HS-5 (cell line): ENCODE measurements around the gene UBXN11.
"Not testable (repeated sequence)": the region's sequence is repeated elsewhere in the genome, so short reads cannot be mapped to it uniquely, and the experiment has no call there.

Experiments used
- DNase-seq: peaks from one replicate; pipeline ENCODE4 v3.0.0-alpha.2; 2012; ENCODE audit warnings: low read depth

Gene UBXN11

GRCh38 chr1:26305667-26306289, 658 bp downstream of the UBXN11 start:
- no peak for DNase-seq

GRCh38 chr1:26302733-26303405, 3.6 kb downstream of the UBXN11 start:
- DNase-seq = peak; percentile 70

DNA sequence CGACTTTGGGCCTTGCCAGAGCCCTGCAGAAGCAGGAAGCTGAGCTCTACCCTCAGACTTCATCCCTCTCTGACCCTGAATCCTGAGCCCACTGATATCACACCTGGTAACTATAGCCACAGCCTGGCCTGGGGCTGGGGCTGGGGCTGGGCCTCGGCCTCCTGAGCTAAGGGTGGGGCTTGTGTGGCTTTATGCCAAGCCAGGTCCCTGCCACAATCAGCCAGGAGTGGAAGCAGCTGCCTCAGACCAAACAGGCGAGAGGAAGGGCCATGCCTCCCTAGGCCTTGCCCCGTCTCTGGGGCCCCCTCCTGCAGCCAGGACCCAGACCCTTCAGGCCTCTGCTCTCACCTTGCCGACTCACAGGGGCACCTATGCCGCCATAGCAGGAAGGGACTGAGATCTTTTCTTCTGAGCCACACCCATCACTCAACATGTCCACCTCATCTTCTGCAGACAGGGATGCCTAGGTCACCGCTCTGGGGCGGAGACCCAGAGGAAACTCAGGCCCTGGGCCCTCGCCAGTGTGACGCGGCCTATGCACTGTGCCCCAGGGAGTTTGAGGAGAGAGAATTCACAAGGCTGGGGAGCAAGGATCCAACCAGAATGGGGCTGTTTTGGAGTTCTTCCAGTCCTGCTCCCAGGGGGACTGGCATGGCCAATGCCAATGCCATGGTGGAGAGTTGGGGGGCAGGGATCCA, 5.7 kb downstream of the UBXN11 start:
- DNase-seq = no peak

DNA sequence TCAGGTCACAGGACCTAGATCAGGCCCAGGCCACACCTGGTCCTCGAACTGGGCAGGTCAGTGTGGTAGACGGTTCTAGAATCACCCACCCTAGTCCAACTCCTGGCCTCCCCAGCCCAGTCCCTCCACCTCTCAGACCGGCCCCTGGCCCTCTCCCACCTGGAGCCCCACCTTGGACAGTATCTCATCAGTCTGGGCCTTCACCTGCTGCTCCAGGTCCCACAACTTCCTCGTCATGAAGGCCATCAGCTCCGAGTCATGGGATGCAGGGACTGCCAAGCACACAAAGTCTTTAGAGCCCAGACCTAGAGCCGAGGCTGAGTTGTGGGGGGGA, 8.7 kb downstream of the UBXN11 start:
- DNase-seq = no peak

GRCh38 chr1:26297057-26297790, 9.2 kb downstream of the UBXN11 start:
- no peak for DNase-seq

DNA sequence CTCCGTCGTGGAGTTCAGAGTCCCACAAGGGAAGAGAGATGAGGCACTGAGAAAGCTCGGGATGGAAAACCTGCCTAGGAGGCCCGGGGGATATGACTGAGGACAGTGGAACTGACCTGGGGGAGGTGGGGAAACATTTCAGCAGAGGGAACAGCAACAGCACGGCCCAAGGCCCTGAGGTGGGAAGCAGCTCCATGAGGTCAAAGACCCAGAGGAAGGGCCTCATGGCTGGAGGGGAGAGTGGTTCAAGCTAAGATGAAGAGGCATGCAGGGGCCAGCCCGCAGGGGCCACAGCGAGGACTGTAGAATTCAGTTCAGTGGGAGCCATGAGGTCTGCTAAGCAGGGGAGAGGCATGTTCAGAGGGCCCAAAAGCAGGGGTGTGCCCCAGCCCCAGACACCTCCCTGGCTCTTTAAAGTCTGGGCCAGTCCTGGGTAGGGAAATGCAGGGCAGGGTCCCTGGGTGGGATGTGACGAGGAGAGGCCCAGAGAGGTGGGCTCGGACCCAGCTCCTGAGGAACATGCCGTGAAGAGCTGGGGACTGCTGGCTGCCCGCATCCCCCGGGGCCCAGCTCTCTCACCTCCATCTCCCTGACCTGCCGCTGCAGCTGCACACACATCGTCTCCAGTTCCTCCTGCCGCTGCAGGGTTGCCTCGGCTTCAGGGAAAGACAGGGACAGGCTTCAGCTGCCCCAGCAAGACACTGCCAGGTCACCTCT, 9.9 kb downstream of the UBXN11 start:
- no peak for DNase-seq

DNA sequence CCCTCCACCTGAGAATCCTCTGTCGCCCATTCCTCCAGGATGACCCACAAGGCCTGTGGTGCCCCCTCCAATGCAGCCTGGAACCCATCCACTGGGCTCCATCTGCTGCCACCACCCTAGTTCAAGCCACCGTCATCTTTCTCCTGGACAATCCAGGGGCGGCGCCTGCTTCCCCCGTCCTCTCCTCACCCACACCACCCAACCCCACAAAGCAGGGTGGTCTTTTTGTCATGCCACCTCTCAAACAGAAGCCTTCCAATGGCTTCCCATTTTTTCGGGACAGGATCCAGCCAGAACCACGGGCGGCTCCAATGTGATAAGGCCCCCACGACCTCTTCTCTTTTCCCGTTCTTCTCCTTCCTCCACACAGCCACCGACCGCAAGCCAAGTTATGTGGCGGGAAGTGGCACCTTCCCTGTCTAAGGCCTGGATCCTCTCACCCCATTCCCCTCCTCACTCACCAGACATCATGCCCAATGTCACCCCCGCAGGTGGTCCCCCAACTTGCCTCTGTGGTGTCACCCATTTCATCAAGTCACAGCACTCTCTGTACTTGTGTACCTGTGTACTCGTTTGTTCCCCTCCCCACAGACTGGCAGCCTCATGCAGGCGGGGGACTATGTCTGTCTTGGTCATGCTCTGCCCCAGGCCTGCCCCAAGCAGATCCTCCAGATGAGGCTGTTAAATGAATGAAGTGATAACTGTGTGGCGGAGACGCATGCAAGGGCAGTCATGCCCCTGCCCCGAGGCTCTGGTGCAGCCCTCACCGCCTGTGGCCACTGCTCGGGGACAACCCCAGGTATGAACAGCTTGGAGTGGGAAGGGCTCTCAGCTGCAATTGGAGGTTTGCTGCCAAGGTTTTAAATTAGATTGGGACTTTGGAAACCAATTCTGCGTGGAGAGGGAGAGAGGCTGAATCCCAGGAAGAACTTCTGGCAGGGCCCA, 11.0 kb downstream of the UBXN11 start:
- DNase-seq = no peak

DNA sequence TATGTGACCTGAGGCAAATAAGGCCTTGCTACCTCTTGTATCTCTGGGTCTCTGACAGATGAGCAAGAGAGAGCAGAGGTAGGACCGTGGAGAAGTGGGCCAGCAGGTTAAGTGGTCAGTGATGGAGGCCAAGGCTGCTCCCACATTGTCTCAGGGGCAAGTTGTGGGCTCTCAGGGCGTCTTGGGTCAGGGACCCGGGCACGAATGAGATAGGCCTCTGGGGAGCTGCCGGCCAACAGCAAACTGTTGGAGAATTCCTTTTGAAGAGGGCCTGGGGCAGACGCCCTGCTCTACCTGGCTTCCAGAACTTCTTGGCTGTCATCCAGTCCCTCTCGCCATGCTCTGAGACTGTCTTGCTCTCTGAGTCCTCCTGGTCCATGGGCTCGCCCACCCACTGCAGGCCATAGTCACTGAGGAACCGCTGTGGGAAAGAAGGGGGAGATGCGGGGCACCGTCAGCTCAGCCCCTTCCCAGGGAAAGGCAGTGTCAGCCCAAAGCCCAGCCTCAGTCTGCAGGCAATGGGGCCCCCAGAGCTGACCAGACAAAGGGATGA, 12.4 kb downstream of the UBXN11 start:
- DNase-seq = no peak

DNA sequence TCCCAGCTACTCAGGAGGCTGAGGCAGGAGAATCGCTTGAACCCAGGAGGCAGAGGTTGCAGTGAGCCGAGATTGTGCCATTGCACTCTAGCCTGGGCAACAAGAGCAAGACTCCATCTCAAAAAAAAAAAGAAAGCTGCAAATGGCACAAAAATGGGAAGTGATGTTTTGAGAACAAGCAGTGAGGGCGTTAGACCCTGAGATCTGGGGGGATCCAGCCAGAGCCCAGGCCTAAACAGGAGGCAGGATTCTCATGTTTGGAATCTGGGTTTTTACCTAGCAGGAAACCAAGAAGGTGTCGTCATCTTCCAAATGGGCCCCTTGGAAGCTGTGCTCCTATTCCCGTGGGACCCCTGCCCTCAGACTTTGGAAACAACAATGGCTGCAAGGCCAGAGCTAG, 13.7 kb downstream of the UBXN11 start:
- not testable (repeated sequence) for DNase-seq

DNA sequence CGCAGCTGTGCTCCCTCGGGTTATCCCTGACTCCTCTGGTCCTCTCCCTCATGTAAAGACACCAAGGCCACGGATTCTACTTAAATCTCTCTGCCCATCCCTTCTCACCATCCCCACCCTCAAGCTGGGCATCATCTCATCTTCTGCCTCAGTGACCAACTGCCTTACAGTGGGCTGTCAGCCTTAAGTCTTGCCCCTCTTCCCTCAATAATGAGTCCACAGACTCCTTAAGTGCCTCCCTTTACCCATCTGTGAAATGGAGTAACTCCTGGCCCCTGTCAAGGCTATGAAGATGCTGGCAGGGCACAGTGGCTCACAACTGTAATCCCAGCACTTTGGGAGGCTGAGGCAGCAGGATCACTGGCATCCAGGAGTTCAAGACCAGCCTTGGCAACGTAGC, 14.5 kb downstream of the UBXN11 start:
- no peak for DNase-seq

- no peak for DNase-seq
Observed at GRCh38 chr1:26291433-26291832, 15.0 kb downstream of the UBXN11 start.

GRCh38 chr1:26290882-26291261, 15.6 kb downstream of the UBXN11 start:
- no peak for DNase-seq

DNA sequence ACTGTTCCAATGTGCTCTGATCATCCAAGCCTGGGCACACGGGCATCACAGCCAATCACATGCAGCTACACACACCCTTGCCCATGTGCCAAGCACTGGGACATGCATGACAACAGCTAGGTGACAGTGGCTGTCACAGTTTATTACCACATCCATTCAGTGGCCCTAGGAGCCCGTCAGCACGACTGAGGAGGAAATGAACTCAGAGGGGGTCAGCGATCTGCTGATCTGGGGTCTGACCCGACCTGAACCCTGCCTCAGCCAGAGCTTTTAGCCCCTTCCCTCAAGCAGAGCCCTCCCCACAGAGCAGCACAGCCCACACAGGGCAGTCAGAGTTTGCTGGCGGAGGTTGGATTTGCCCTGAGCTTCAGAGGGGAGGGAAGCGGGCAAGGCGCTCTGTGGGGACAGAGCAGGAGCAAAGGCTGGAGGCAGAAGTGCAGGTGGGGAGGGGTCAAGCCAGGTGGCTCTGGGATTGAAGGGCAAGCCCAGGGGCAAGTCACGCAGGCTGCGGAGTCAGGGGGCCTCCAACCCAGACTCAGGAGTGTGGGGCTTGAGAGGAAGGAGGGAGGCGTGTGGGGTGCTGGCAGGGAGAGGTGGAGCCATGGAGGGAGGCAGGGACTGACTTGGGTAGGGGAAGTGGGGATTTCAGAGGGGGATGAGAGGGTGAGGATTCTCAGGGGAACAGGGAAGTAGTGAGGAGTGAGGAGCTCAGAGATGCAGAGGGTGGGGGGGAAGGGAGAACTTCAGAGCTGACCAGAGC, 16.1 kb downstream of the UBXN11 start:
- no peak for DNase-seq

- DNase-seq = no peak
Observed at GRCh38 chr1:26289158-26290059, 17.0 kb downstream of the UBXN11 start.

DNA sequence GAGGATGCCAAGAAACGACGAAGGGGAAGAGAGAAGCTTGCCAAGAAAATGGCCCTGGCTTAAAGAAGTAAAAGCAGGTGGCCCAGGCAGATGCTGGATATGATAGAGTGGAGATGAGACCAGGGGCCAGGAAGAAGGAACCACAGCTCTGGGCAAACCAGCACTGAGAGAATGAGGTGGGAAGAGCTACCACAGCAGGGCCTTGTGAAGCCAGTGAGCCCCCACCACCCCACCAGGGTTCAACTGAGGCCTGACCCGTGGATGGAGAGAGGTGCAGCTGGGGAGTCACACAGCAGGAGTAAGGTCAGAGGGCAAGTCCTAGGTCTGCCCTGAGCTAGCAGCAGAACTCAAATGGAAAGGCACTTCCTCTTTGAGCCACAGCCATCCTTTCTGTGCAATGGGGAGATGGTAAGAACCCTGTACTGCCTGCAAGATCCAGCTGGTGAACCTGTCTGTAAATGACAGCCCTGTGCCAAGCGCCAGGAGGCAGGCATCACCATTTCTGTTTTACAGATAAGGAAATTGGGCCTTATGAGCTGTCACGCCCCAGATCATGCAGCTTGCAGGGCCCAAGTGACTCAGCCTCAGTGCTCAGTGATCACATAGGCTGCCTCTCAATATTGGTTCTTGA, 18.0 kb downstream of the UBXN11 start:
- DNase-seq = no peak

- no peak for DNase-seq
Observed at GRCh38 chr1:26287811-26288210, 18.6 kb downstream of the UBXN11 start.

DNA sequence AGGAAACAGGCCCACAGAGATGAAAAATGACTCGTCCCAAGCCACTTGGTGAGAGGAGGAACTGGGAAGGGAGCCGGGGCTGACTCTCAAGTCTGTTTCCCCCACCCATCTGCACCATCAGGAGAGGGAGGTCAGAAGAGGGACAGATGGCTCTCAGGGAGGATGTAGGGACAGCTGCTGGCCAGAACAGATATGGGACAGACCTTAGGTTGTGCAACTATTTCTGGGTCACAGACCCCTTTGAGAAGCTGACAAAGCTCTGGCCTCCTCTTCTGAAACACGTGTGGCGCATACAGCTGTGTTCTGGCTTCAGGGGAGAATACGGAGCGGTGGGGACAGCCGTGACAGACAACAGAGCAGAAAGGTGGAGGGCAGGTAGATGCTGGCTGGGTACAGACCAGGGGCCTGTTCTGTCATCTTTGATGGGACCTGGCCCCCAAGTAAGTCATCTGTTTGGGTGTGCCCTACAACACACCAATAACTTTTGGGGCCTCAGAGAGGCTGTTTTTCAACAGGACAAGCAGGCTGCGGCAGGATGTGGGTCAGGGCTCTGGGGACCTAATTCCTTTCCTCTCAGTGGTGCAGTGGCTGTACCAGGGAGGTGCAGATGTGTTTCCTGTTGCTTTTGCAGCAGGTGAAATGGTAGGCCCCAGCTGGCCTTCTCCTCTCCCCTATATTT, 19.3 kb downstream of the UBXN11 start:
- DNase-seq = no peak

GRCh38 chr1:26286064-26286416, 20.4 kb downstream of the UBXN11 start:
- no peak for DNase-seq
